ENCODE results near the gene NCAM2. TPM values are rescaled to one million over a fixed set of nuclear protein-coding genes. Genes with fewer than 3 reads are reported as not detected.

NCAM2 gene
- total RNA-seq, 2 donors from 2014 or later: 1.8 to 2.3 TPM

DNA sequence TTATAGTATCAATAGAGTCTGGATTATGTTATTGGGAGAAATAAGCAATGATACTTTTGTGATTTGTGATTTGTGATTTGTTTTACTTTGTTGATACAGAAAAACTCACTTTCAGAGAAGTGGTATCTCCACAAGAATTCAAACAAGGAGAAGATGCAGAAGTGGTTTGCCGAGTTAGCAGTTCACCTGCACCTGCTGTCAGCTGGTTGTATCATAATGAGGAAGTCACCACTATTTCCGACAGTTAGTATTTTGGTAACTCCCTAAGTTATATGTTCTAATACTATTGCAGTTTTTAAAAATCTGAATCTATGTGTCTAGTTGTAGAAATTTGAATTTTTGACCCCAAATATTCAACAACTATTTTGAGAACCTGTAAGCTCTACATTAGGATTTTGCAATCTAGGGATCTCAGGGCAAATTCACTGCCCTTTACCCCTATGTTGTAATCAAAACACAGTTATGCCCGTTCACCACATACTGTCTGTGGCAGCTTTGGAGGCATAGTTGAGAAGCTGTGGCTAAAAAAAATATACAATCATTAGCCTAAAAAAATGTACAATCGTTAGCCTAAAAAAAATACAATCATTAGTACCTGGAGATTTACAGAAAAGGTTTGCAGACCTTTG is 288.1 kb downstream of the NCAM2 start:
- no peaks in the 10 kb centered on the region for H3K36me3 ChIP-seq
- no peaks in the 10 kb centered on the region for H3K9me3 ChIP-seq
- TF ChIP-seq, protein P1, sequence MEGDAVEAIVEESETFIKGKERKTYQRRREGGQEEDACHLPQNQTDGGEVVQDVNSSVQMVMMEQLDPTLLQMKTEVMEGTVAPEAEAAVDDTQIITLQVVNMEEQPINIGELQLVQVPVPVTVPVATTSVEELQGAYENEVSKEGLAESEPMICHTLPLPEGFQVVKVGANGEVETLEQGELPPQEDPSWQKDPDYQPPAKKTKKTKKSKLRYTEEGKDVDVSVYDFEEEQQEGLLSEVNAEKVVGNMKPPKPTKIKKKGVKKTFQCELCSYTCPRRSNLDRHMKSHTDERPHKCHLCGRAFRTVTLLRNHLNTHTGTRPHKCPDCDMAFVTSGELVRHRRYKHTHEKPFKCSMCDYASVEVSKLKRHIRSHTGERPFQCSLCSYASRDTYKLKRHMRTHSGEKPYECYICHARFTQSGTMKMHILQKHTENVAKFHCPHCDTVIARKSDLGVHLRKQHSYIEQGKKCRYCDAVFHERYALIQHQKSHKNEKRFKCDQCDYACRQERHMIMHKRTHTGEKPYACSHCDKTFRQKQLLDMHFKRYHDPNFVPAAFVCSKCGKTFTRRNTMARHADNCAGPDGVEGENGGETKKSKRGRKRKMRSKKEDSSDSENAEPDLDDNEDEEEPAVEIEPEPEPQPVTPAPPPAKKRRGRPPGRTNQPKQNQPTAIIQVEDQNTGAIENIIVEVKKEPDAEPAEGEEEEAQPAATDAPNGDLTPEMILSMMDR (IDR thresholded peaks at IDR 0.05): no peak
- no peaks in the 10 kb centered on the region for H3K27me3 ChIP-seq
- H3K4me3 ChIP-seq: no peak overlapping the region
- no peak overlapping the region for H3K27ac ChIP-seq
- DNase-seq (ENCODE audit: low spot score): no peak
- no peaks in the 10 kb centered on the region for H3K4me1 ChIP-seq

DNA sequence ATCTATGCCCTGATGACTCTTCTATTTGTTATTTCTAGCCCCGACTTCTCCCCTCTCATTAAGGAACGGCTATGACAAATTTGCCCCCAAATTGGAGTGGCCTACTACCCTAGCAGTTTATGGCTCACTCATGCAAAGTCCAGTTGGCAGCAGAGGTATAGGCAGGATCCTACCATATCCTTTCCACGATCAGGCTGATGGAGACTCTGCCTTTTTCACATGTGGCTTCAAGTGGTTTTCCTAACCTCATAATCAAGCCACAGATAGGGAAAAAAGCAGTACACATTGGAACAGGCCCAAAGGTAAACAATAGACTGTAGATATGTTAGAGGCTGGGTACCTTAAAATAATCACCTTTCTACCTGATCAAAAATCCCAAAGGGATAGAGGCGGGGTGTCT is 292.5 kb downstream of the NCAM2 start:
- Histone ChIP-seq H3K27ac (no peak overlapping the region), H3K4me1 (no peaks in the 10 kb centered on the region), H3K27me3 (no peaks in the 10 kb centered on the region), H3K9me3 (no peaks in the 10 kb centered on the region), H3K36me3 (no peaks in the 10 kb centered on the region), H3K4me3 (no peak overlapping the region)
- TF ChIP-seq, protein P1 (IDR thresholded peaks at IDR 0.05): no peak
- no peak for DNase-seq (ENCODE audit: low spot score)

DNA sequence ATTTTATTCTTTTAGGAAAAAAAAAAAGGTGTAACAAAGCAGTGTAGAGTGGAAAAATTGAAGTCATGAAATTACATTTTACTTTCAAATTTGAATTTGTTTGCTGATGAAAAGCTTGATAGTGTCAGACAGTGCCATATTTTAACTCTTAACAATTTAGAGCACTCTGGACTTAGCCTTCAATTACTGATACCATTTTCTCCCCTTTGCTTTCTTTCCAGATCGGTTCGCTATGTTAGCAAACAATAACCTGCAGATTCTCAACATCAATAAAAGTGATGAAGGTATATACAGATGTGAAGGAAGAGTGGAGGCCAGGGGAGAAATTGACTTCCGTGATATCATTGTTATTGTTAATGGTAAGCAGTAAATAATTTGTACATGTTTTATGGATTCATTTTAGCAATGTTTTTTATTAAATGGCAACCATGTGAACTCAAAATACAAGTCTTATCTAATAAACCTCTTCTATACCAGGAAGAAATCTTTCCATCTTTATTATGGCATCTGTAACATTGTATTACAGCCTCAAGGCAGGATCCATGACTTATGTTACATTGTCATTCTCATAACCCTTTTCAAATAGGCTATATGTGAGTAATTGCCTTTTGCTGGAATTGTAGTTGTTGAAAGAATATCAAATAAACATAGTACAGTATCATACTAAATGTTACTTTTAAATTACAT is 293.8 kb downstream of the NCAM2 start:
- Histone ChIP-seq H3K4me1 (no peaks in the 10 kb centered on the region), H3K27me3 (no peaks in the 10 kb centered on the region), H3K36me3 (no peaks in the 10 kb centered on the region), H3K4me3 (no peak overlapping the region), H3K9me3 (no peaks in the 10 kb centered on the region), H3K27ac (no peak overlapping the region)
- TF ChIP-seq, protein P1 (IDR thresholded peaks at IDR 0.05): no peak
- DNase-seq (ENCODE audit: low spot score): no peak

DNA sequence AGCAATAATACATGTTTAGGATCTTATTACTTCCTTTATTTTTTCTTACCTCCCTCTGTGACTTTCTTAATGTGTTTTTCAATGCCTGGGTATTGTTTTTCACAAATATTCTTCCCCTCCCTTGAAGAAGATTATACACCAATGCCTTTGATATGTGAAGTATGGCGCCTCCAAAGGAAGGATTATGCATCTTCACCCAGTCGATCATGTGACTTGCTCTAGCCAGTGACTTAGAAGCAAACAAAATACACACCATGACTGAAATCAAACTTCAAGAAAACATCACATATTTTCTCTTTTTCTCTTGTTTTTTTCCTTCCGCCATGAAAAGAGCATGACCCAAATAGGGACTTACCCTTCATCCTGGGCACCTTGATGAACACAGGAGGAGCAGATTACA is 297.1 kb downstream of the NCAM2 start:
- no peaks in the 10 kb centered on the region for H3K4me1 ChIP-seq
- TF ChIP-seq, protein P1 (IDR thresholded peaks at IDR 0.05): no peak
- no peaks in the 10 kb centered on the region for H3K36me3 ChIP-seq
- H3K4me3 ChIP-seq: no peak overlapping the region
- no peaks in the 10 kb centered on the region for H3K27me3 ChIP-seq
- no peaks in the 10 kb centered on the region for H3K9me3 ChIP-seq
- H3K27ac ChIP-seq: no peak overlapping the region
- no peak for DNase-seq (ENCODE audit: low spot score)

DNA sequence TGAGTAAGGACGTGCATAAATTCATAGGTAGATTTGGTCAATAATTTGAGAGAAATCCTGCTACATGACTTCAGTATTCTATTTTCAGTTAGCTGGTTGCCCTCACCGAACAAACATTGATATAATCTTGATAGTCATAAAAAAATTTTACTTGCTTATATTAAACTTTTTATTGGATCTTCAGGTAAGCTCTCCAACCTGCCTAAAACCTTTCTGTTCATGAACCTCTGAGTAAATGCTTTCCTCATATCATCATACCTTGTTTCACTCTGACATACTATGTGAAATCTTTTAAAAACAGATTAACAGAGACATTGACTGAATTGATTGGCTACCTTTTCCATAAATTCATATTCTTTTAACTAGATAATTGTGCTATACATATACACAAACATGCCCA is 299.0 kb downstream of the NCAM2 start:
- H3K36me3 ChIP-seq: no peaks in the 10 kb centered on the region
- H3K27ac ChIP-seq: no peak overlapping the region
- no peaks in the 10 kb centered on the region for H3K9me3 ChIP-seq
- H3K4me3 ChIP-seq: no peak overlapping the region
- TF ChIP-seq, protein P1 (IDR thresholded peaks at IDR 0.05): no peak
- DNase-seq (ENCODE audit: low spot score): no peak
- H3K27me3 ChIP-seq: no peaks in the 10 kb centered on the region
- H3K4me1 ChIP-seq: no peaks in the 10 kb centered on the region

All from right atrium auricular region (tissue), 2 donors.